OCI-LY7 (cell line): ENCODE results near the gene VAMP5. TPM values are rescaled to one million over a fixed set of nuclear protein-coding genes. Genes with fewer than 3 reads are reported as not detected.

Source experiments
- BruUV-seq: library from RNA; stranded (reverse); fragments of 400-500 nt; replicated peaks from 2 replicates; lab custom pipeline; 2021; lab: Mats Ljungman, UMichigan
- CTCF ChIA-PET: fragments of 300-600 bp; sonication (Branson Sonifier 250); formaldehyde crosslinking; loops from one replicate; lab custom pipeline; 2022; ENCODE audit warnings: antibody characterized with exemption; ENCODE audit not compliant: unreplicated experiment; lab: Charles Lee
- POLR2A ChIA-PET: fragments of 300-600 bp; sonication (Branson Sonifier 250); formaldehyde crosslinking; loops from one replicate; lab custom pipeline; 2022; ENCODE audit warnings: antibody characterized with exemption; lab: Charles Lee
- DNase-seq: peaks from one replicate; pipeline ENCODE4 v3.0.0-alpha.2; 2015; ENCODE audit warnings: low spot score
- H2AFZ ChIP-seq: fragments of 200-600 bp; sonication (generic), shearing (Covaris generic); 2 replicates; pipeline ENCODE4 v1.6.1; 2014; ENCODE audit warnings: mild to moderate bottlenecking, antibody characterized with exemption, low read length, moderate library complexity
- H3K27ac ChIP-seq: fragments of 200-600 bp; sonication (generic); 2 replicates; pipeline ENCODE4 v1.5.1; 2014; ENCODE audit warnings: mixed run types, low read depth, mild to moderate bottlenecking, moderate library complexity, low read length, inconsistent platforms; ENCODE audit not compliant: poor library complexity, severe bottlenecking
- H3K36me3 ChIP-seq: fragments of 200-600 bp; sonication (generic); 2 replicates; pipeline ENCODE4 v1.6.1; 2014; ENCODE audit warnings: mild to moderate bottlenecking, antibody characterized with exemption, low read length, moderate library complexity, mixed read lengths; ENCODE audit not compliant: insufficient read depth
- H3K4me1 ChIP-seq: fragments of 200-600 bp; sonication (generic); 2 replicates; pipeline ENCODE4 v1.5.1; 2014; ENCODE audit warnings: mild to moderate bottlenecking, low read length; ENCODE audit not compliant: insufficient read depth, poor library complexity, severe bottlenecking
- H3K4me2 ChIP-seq: fragments of 200-600 bp; sonication (generic); 2 replicates; pipeline ENCODE4 v1.6.1; 2014; ENCODE audit warnings: mild to moderate bottlenecking, low read length
- H3K4me3 ChIP-seq: fragments of 200-600 bp; sonication (generic); 2 replicates; pipeline ENCODE4 v1.5.1; 2014; ENCODE audit warnings: mild to moderate bottlenecking, low read depth, low read length; ENCODE audit not compliant: poor library complexity, severe bottlenecking
- H3K79me2 ChIP-seq: fragments of 200-600 bp; sonication (generic); 2 replicates; pipeline ENCODE4 v1.6.1; 2016; ENCODE audit warnings: low read depth, mild to moderate bottlenecking, low read length, moderate library complexity, mixed read lengths; ENCODE audit not compliant: insufficient read depth
- H3K9me2 ChIP-seq: fragments of 200-600 bp; sonication (generic); 2 replicates; pipeline ENCODE4 v1.6.1; 2016; ENCODE audit warnings: mild to moderate bottlenecking, low read length, mixed read lengths; ENCODE audit not compliant: insufficient read depth
- H3K9me3 ChIP-seq: fragments of 200-600 bp; sonication (generic); 2 replicates; pipeline ENCODE4 v1.6.1; 2014; ENCODE audit warnings: mild to moderate bottlenecking, mixed run types, low read length, mixed read lengths
- H4K20me1 ChIP-seq: fragments of 200-600 bp; sonication (generic); 2 replicates; pipeline ENCODE4 v1.6.1; 2014; ENCODE audit warnings: mild to moderate bottlenecking, antibody characterized with exemption, low read length, moderate library complexity, mixed read lengths; ENCODE audit not compliant: insufficient read depth
- CTCF ChIP-seq: fragments of 200-600 bp; sonication (generic); conservative IDR thresholded peaks from 2 replicates; pipeline ENCODE4 v1.5.1; 2014; ENCODE audit warnings: mild to moderate bottlenecking, antibody characterized with exemption, low read length, moderate library complexity, mixed read lengths
- EZH2phosphoT487 ChIP-seq: fragments of 200-600 bp; sonication (generic); IDR thresholded peaks from 2 replicates; pipeline ENCODE4 v1.6.1; 2018; ENCODE audit warnings: low read depth, borderline replicate concordance, mild to moderate bottlenecking, mixed run types, antibody characterized with exemption, low read length, moderate library complexity, mixed read lengths
- intact Hi-C: fragments of 100-400 bp; cut with micrococcal nuclease; formaldehyde crosslinking; loops from one replicate; pipeline ENCODE4 v1.10.0; 2022; ENCODE audit not compliant: unreplicated experiment
- total RNA-seq, 2 experiments: library from RNA; depleted of rRNA in 1 of 2; stranded (reverse); fragments of >200 nt in 1 of 2; shearing (Covaris generic) in 1 of 2; gene quantifications; 2 replicates each; pipeline ENCODE4 v1.2.3, GENCODE V29; 2014 to 2022

The VAMP5 gene
- total RNA-seq, 2 experiments from 2014 or later = 3.0 to 3.9 TPM

- Histone ChIP-seq H3K4me1 (peaks cover under 1% of the 10 kb centered on the region), H3K9me3 (no peaks in the 10 kb centered on the region), H3K4me3 (no peak overlapping the region), H3K9me2 (no peaks in the 10 kb centered on the region), H3K27ac (no peak overlapping the region), H3K4me2 (no peak overlapping the region), H2AFZ (no peak overlapping the region), H3K36me3 (peaks cover 87% of the 10 kb centered on the region), H3K79me2 (peaks cover 3% of the 10 kb centered on the region; the same call in 1 of the 2 replicates), H4K20me1 (no peaks in the 10 kb centered on the region; the same call in 1 of the 2 replicates)
- BruUV-seq = no TSS peak
- DNase-seq = no peak
- ChIA-PET POLR2A (interaction anchor here (0.5 to 5.3 kb wide), 3 partner anchors 8 to 903 kb away, joined by 4 to 48 read pairs (median 6); partner anchors contain the start of gene MAT2A), CTCF (interaction anchor here (1.0 to 2.7 kb wide), 2 partner anchors 12 to 128 kb away, joined by 3 to 7 read pairs; no protein-coding TSS in a partner anchor)
- no peak for TF ChIP-seq EZH2phosphoT487
- no peak for TF ChIP-seq CTCF
- intact Hi-C loops = no loop called here
Measured at GRCh38 chr2:85547859-85548607, 36.2 kb upstream of the VAMP5 start.

- Histone ChIP-seq H3K79me2 (no peaks in the 10 kb centered on the region), H3K27ac (no peak overlapping the region), H3K4me1 (no peaks in the 10 kb centered on the region), H4K20me1 (no peaks in the 10 kb centered on the region; the same call in 1 of the 2 replicates), H2AFZ (no peak overlapping the region), H3K36me3 (peaks cover 86% of the 10 kb centered on the region), H3K9me3 (no peaks in the 10 kb centered on the region), H3K4me2 (no peak overlapping the region), H3K9me2 (no peaks in the 10 kb centered on the region), H3K4me3 (no peak overlapping the region)
- intact Hi-C loops = no loop called here
- TF ChIP-seq EZH2phosphoT487 = no peak
- ChIA-PET POLR2A (interaction anchor here (0.5 to 5.3 kb wide), 4 partner anchors 9 to 903 kb away, joined by 4 to 48 read pairs (median 6); partner anchors contain the start of gene MAT2A), CTCF (interaction anchor here (2.7 kb wide), 1 partner anchor 129 kb away, joined by 7 read pairs; no protein-coding TSS in a partner anchor)
- no peak for DNase-seq
- no TSS peak for BruUV-seq
Measured at GRCh38 chr2:85548608-85548900, 35.7 kb upstream of the VAMP5 start.

- TF ChIP-seq CTCF = no peak
- intact Hi-C loops = no loop called here
- no peak overlapping the region for H3K4me2 ChIP-seq
- no peaks in the 10 kb centered on the region for H3K79me2 ChIP-seq
- BruUV-seq = no TSS peak
- H3K9me3 ChIP-seq = no peaks in the 10 kb centered on the region
- H3K4me3 ChIP-seq = no peak overlapping the region
- no peaks in the 10 kb centered on the region for H3K4me1 ChIP-seq
- H2AFZ ChIP-seq = no peak overlapping the region
- DNase-seq = no peak
- H3K36me3 ChIP-seq = peaks cover 83% of the 10 kb centered on the region
- H3K27ac ChIP-seq = no peak overlapping the region
- ChIA-PET POLR2A (interaction anchor here (0.6 to 5.3 kb wide), 7 partner anchors 10 to 168 kb away, joined by 3 to 48 read pairs (median 5); partner anchors contain the start of gene MAT2A), CTCF (interaction anchor here (2.7 kb wide), 1 partner anchor 130 kb away, joined by 7 read pairs; no protein-coding TSS in a partner anchor)
- no peaks in the 10 kb centered on the region for H3K9me2 ChIP-seq
- no peaks in the 10 kb centered on the region; the same call in 1 of the 2 replicates for H4K20me1 ChIP-seq
Measured at GRCh38 chr2:85549095-85549494, 35.1 kb upstream of the VAMP5 start.
